Jurkat, Clone E6-1 (cell line): ENCODE data around the gene PRDM7.
A peak's percentile ranks its signal among the peaks of the same experiment; 100 is the strongest.
"Not testable (repeated sequence)": the region's sequence is repeated elsewhere in the genome, so short reads cannot be mapped to it uniquely, and the experiment has no call there.

Experiments
- DNase-seq: peaks from one replicate; pipeline ENCODE4 v3.0.0-alpha.2; 2011; ENCODE audit warnings: low read depth, low spot score
- H3K4me3 ChIP-seq: 2 replicates; pipeline ENCODE4 v1.5.1; 2011; ENCODE audit warnings: mild to moderate bottlenecking, low read length, control low read depth, moderate library complexity

PRDM7 gene

GRCh38 chr16:90019543-90020259 is 57.4 kb downstream of the PRDM7 start:
- H3K4me3 ChIP-seq, result peak overlapping the region; percentile 43
- DNase-seq, result no peak

- DNase-seq, result no peak
- peak within 1 kb of the TSS; percentile 43 for H3K4me3 ChIP-seq
Measured at GRCh38 chr16:90018652-90019542, 58.2 kb downstream of the PRDM7 start, which contains the start of gene DBNDD1. TSS of gene DBNDD1 (minus strand) at chr16:90019456. CDS start at chr16:90019341, 115 bp downstream.

DNA sequence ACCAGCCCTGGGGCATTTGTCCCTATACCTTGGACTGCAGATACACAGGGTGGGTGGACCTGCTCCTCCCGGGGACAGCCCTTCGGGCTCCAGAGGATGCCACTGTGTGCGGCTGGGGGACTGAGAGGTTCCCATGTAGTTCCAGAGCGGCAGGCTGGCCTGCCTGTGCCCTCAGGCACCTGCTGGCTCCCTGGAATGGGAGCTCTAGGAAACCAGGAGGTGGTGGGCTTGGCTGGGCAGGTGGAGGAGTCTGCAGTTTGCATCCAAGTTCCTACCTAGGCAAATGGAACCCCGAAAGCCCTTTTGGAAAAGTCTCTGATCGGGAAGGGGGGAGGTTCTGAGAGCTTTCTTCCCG is 58.9 kb downstream of the PRDM7 start:
- DNase-seq, result no peak
- H3K4me3 ChIP-seq, result no peak overlapping the region

DNA sequence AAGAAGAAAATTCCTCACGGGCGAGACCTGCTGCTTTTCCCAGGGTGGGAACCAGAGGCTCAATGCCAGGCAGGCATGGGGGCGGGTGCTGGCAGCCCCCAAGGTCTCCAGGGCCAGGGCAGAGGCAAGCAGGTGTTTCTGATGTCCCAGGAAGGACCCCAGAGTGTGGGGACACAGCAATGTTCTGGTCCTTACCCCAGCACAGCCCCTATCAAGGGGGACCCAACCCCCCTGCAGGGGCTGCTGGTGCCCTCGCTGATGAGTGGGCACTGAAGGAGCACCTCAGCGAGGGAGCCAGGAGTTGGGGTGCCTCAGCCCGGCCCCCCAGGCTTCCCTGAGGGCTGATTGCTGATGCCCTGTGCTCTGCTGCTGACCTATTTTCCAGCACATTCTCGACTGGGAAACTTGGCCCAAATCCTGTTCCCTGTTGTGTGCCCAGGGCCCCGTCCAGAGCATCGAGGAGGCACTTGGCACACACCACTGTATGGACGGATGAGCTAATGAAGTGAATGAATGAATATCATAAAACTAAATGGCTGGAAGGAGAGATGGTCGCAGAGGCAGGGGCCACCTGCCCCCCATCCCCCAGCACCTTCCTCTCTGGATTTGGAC is 60.7 kb downstream of the PRDM7 start:
- DNase-seq, result no peak
- H3K4me3 ChIP-seq, result no peak overlapping the region

- no peak for DNase-seq
- no peak overlapping the region for H3K4me3 ChIP-seq
Measured at GRCh38 chr16:90015586-90016338, 61.4 kb downstream of the PRDM7 start.

DNA sequence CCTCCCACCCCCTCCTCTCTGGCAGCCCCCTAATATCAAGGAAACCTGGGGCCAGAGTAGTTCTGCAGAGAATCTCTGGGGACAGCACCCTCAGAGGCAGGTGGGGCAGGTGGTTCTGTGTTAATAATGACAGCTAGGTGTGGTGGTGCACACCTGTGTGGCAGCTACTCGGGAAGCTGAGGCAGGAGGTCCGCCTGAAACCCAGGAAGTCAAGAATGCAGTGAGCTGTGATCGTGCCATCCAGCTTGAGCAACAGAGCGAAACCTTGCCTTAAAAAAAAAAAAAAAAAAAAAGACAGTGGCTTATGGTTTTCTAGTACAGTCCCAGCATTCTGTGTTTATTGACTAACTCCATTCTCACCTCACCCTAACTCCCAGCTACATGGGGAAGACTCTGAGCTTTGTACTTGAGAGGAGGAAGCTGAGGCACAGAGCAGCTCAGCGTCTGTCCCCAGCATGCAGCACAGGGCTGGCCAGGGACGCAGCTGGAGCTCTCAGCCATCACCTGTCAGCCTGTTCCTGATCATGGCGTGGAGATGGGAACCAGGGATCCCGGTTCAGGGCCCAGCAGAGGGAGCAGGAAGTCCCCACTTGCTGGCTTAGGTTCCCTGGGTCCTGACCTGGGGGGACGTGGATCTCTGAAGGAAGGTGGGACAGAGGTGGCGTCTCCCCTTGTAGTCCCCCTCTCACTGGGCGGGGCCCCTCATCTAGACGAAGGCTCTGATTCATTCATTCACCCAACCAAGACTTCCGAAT is 64.0 kb downstream of the PRDM7 start:
- no peak for DNase-seq
- no peak overlapping the region for H3K4me3 ChIP-seq

DNA sequence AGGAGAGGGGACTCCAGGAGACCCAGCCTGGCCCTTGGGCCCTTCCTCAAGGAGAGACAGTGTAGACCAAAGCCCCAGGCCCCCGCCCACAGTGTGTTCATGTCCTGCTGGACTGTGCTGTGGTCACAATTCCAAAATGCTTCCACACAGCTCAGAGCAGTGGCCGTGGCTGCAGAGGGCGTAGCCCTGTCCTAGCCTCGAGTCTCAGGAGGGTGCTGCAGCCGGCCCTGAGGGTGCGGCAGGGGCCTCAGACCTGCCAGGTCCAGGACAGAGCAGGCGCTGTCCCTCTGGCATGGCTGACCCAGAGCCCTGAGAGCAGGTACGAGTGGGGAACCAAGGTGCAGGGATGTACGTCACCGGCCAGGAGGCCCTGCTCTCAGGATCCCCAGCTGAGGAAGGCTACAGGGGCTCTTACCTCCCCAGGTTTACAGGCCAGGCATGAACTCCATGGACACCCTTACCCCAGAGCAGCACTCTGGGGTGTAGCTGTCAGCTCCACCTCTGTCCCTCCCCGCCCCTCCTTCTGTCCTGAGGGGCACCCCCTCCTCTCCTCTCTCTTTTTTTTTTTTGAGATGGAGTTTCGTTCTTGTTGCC is 65.1 kb downstream of the PRDM7 start:
- H3K4me3 ChIP-seq, result no peak overlapping the region

DNA sequence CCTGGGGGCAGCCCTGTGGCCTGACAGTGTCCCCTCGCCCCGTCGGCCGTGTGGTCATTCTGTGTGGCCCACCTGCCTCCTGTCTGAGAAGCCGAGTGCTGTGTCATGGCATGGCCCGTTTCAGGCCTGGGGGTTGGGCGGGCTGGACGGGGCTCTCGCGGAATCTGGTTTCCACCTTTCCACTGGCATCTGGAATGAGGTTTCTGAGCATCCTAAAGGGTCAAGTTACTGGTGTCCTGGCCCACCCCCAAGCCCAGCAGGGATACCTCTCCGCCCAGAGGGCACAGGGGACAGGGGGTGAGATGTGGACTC is 65.7 kb downstream of the PRDM7 start:
- H3K4me3 ChIP-seq, result no peak overlapping the region
- DNase-seq, result no peak

More for the DNA sequence above, 65.1 kb downstream of the PRDM7 start:
- DNase-seq, result no peak

DNA sequence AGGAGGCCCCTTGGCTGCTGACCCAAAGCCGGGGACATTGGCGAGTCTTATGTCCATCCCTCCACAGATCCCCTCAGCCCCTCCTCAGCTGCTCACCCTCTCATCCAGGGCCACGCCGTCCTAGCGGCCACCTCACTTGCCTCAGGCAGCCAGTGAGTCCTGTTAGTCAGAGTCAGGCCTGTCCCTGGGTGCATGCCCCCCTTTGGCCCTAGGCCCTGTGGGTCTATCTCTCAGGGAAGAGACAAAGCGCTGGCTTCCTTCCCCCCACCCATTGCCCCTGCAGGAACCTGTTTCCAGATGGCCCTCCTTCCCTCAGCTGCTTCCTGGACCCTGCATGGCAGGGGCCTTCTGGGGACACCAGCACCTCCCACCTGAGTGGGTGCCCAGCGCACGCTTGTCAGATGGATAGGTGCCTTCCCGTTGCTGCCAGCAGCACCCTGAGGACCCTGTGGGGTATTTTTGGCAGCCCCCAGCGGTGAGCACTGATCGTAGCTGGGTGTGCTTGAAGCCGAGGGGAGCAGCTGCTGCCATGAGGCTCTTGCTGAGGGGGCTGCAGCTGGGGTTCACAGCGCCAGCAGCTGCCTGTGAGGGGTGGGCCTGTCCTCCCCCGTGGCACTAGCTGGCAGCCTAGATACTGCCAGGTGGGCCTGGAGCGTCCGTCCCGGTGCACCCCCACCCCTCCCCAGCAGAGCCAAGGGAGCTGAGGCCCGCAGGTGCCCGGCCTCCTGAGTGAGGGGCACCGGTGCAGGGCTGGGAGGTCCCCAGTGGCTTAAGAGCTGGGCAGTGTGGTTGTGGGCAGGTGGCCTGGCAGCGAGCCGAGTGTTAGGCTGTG is 66.2 kb downstream of the PRDM7 start:
- H3K4me3 ChIP-seq, result no peak overlapping the region
- DNase-seq, result no peak

GRCh38 chr16:90009172-90009899 is 67.8 kb downstream of the PRDM7 start:
- DNase-seq, result no peak
- no peak overlapping the region for H3K4me3 ChIP-seq

- peak; percentile 92 for DNase-seq
- H3K4me3 ChIP-seq, result no peak overlapping the region
Measured at GRCh38 chr16:90008708-90009145, 68.4 kb downstream of the PRDM7 start.

DNA sequence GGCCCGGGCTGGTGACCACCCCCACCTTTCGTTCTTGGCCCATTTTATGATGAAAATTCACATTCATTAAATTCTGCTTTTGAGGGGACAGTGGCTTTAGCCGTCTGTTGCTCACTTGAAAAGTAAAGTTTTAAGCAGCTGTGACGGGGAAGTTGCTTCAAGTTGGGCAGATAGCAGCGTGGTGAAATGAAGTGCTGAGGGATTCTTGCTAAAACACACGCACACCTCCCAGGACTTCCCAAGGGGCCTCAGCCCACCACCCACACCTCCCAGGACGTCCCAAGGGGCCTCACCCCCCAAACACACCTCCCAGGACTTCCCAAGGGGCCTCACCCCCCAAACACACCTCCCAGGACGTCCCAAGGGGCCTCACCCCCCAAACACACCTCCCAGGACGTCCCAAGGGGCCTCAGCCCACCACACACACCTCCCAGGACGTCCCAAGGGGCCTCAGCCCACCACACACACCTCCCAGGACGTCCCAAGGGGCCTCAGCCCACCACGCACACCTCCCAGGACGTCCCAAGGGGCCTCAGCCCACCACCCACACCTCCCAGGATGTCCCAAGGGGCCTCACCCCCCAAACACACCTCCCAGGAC is 69.4 kb downstream of the PRDM7 start:
- DNase-seq, H3K4me3 ChIP-seq: not testable (repeated sequence)

- no peak for DNase-seq
Measured at GRCh38 chr16:90007015-90007414, 70.1 kb downstream of the PRDM7 start.

More at GRCh38 chr16:90007015-90007414, 70.1 kb downstream of the PRDM7 start:
- H3K4me3 ChIP-seq, result no peak overlapping the region
